VCaP (cell line): ENCODE results near the gene BCL2L1.

ENCODE experiments used
- H3K27ac ChIP-seq: fragments of 450-650 bp; 2 replicates; pipeline ENCODE4 v1.5.1; 2017
- TF ChIP-seq, protein P1 (sequence below): fragments of 450-650 bp; conservative IDR thresholded peaks from 2 replicates; pipeline ENCODE4 v1.5.1; 2017; ENCODE audit warnings: mild to moderate bottlenecking, moderate library complexity

The BCL2L1 gene

DNA sequence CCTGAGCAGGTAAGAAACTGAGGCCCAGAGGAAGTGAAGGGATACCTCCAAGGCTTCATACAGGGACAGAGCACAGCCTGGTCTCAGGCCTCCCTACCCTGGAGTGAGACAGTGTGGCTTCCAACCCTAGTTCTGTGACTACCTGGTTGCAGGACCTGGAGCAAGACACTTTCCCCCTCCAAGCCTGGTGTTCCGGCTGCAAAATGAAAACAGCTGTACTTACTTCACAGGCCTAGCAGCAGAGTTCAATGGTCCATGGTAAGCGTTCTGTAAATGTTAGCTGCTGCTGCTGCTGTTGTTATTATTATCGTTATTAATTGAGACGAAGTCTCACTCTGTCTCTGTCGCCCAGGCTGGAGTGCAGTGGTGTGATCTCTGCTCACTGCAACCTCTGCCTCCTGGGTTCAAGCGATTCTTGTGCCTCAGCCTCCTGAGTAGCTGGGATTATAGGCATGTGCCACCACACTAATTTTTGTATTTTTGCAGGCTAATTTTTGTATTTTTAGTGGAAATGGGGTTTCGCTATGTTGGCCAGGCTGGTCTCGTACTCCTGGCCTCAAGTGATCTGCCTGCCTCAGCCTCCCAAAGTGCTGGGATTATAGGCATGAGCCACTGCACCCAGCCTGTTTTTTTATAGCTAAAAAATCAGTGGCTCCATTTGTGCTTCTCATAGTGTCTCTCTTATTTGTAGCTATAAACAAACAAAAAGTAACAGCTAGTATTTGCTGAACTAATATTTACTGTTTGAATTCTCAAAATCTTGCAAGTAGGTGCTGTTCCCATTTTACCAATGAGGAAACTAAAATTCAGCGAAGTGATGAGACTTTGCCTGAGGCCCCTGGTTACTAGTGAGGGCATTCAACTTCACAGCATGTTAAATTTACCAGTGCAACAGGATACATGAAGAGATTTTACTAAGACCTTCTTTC, 43.0 kb downstream of the BCL2L1 start:
- TF ChIP-seq, protein P1, sequence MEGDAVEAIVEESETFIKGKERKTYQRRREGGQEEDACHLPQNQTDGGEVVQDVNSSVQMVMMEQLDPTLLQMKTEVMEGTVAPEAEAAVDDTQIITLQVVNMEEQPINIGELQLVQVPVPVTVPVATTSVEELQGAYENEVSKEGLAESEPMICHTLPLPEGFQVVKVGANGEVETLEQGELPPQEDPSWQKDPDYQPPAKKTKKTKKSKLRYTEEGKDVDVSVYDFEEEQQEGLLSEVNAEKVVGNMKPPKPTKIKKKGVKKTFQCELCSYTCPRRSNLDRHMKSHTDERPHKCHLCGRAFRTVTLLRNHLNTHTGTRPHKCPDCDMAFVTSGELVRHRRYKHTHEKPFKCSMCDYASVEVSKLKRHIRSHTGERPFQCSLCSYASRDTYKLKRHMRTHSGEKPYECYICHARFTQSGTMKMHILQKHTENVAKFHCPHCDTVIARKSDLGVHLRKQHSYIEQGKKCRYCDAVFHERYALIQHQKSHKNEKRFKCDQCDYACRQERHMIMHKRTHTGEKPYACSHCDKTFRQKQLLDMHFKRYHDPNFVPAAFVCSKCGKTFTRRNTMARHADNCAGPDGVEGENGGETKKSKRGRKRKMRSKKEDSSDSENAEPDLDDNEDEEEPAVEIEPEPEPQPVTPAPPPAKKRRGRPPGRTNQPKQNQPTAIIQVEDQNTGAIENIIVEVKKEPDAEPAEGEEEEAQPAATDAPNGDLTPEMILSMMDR, result no peak
- peak overlapping the region; percentile 88 for H3K27ac ChIP-seq

DNA sequence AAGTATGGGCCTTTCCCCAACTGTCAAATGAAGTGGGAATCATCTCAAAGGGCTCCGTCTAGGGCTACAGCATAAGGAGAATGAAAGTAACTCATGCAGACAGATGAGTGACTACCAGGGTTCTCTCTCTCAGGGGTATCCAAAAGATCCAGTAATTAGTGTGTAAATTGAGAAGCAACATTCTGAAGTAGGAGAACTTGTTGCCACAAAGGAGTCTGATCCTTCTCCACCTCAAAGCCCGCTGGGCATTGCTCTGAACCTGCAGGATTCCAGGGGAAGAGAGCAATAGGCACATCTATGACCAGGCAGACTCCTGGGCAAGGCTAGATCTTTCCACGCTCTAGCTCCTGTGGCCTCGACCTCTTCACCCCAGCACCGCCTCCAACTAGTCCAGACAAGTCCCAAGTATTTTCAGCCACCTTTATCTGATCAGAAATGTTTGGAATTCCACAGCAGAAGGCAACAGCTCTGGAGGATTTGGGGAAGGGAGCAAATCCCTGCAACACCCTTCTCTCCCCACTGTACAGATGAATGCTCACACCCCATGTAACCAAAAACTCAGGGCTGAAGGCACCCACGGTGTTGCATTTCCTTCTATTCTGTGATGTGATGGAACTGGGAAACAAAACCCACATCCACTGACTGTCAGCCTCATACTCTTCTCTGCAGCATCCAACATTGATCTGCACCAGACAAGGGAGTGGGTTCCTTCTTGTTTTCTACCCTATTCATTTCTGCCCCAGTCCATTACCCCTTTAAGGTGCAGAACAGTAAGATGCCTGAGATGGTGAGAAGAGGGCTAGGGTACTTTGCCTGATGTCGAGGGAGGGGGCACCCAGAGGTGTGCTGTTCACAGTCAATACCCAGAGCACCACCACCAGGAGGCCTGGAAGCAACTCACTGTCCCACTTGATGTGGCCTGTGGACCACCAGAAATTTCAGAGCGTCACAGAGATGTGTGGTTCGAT, 44.0 kb downstream of the BCL2L1 start:
- TF ChIP-seq, protein P1, result no peak
- peak overlapping the region; percentile 88 for H3K27ac ChIP-seq

DNA sequence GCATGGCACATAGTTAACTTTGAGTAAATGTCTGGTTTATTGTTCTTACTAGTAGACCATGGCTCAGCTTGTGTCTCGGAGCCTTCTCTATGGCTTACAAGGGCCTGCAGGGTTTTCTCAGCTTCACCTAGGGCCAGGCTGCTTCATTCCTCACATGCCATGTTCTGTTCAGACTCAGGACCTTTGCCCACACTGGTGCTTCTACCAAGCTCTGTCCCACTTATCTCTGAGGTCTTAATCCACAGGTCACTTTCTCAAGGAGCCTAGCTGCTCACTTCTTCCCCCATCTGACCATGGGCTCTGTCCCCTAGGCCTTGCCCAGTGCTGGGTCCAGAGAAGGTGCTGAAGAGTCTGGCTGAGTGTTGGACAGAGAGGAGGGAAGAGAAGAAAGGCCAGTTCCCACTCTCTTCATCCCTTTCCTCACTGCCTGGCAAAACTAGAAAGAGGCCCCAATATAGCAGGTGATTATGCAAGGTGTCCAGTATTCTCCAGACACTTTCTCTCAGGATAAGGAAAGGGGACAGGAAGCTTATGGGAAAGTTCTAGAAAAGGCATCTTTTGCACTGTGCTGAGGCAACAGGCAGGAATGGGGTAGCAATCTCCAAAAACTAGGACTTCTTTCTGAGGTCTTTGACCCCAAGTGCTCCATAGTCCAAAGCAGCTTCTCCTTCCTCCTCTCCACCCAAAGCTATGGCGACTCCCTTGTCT, 45.0 kb downstream of the BCL2L1 start:
- TF ChIP-seq, protein P1, result no peak
- peak overlapping the region; percentile 88 for H3K27ac ChIP-seq

DNA sequence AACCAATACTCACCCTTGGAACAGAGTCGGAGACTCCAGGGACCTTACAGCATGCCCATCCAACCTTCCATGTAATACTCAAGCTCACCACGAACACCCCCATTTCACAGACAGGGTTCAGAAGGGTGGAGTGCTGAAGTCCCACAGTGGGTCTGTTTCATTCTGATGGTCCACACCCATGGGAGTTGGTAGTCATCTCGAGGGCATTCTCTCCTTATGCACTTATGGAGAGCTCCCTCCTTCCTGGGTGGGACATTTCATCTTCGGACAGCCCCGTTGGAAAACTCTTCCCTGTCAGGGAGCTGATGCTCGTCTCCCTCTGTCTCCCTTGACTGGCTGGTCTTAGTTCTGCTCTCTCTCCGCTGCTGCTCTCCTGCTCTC, 46.1 kb downstream of the BCL2L1 start:
- peak overlapping the region; percentile 88; the same call in 1 of the 2 replicates for H3K27ac ChIP-seq
- TF ChIP-seq, protein P1, result no peak

DNA sequence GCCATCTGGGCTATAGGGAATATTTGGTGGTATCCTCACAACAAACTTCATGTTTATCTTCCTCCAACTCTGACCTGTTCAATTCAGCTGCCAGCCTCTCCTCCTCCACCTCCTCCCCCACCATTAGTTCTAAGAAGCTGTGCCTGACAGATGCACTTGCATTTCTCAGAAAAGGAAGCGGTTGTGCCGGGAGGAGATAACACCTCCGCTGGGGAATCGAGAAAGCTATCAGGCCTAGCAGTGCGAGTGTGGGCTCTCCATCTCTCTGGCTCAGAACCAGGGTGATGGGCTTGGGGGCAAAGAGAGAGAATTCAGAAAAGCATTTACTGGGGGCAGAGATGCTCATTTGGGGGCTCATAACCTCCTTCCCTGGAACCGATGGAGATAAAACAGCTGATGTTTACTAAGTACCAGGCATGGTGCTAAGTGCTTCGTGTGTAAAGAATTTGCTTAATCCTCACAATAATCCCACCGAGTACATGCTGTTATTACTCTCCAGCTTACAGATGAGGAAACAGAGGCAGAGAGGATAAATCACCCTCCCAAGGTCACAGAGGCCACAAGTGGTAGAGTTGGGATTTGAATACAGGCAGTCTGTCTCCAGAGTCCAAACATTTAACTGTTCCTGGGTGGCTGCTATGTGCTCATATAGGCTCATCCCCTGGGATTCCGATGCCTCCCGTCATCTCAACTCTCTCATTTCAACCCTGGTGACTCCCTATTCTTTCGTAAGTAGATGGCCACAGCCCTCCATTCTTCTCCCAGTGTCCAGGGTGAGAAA, 46.6 kb downstream of the BCL2L1 start:
- TF ChIP-seq, protein P1, result no peak
- H3K27ac ChIP-seq, result peak overlapping the region; percentile 88

DNA sequence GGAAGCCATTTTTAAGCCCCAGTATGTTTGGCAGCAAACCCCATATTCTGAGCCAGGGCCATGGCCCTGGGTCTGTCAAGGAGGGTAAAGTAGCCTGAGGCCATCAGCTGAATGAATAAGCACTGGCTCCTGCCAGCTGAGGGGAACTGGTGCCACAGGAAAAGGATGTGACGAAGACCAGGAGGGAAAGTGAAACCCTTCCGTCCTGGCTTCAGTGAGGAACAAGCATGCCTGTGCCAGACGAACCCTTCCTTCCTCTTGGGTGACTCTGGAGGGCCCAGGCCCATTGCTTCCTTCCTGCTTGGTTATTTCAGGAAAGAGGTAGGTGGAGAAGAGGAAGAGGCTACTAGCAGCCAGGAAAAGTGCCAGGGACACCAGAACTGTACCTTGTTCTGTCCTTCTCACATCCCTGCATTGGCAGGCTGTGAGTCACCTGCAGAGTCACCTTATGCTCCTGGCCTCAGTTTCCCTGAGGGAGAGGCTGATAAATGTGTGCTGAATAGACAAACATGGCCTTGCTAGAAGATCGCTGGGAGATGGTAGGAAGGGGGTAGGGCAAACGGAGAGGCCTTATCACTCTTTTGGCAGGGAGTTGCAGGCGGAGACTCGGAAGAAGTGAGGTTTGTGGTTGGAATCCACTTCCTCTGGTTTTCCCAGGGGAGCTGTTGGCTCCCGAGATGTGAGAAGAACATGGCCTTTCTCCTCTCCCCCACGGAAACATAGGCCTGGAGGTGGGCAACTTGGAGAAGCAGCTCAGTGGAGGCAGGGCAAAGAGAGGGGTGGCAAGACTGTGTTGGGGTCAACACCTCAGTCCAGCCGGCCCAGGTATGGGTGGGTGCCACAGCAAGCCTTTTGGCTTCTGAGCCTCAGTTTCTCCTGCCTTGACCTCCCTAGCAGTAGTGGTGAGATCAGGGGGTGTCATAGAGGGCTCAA, 47.5 kb downstream of the BCL2L1 start:
- TF ChIP-seq, protein P1, result no peak
- H3K27ac ChIP-seq, result peak overlapping the region; percentile 88
